Neutrophil (primary cell): ENCODE results near the gene FOXK1.

ENCODE experiments used
- H3K27ac ChIP-seq: fragments of 200-600 bp; sonication (generic); 2 replicates; pipeline ENCODE4 v1.5.1; 2016; ENCODE audit warnings: mild to moderate bottlenecking, moderate library complexity
- H3K27me3 ChIP-seq: fragments of 200-600 bp; sonication (generic); 2 replicates; pipeline ENCODE4 v1.6.0; 2016; ENCODE audit warnings: mild to moderate bottlenecking
- H3K36me3 ChIP-seq: fragments of 200-600 bp; sonication (generic); 2 replicates; pipeline ENCODE4 v1.5.1; 2017
- H3K4me1 ChIP-seq, 2 experiments: fragments of 200-600 bp in 1 of 2; sonication (generic) in 1 of 2; 1 replicate in 1 of 2; 2 replicates in 1 of 2; pipeline versions ENCODE4 v1.5.1 to v1.6.1; 2013 to 2016; ENCODE audit warnings: low read depth in 1 of 2, low read length in 1 of 2, mild to moderate bottlenecking in 1 of 2, moderate library complexity in 1 of 2; ENCODE audit not compliant: control insufficient read depth in 1 of 2, insufficient read depth in 1 of 2
- H3K4me3 ChIP-seq, 2 experiments: fragments of 200-600 bp in 1 of 2; sonication (generic) in 1 of 2; 1 replicate in 1 of 2; 2 replicates in 1 of 2; pipeline ENCODE4 v1.5.1; 2013 to 2016; ENCODE audit warnings: low read depth in 1 of 2, low read length in 1 of 2, mild to moderate bottlenecking in 1 of 2, moderate library complexity in 1 of 2
- H3K9me3 ChIP-seq: fragments of 200-600 bp; sonication (generic); 2 replicates; pipeline ENCODE4 v1.5.1; 2016
- TF ChIP-seq, protein P1 (sequence below): fragments of 200-600 bp; sonication (generic); IDR thresholded peaks from 2 replicates; pipeline ENCODE4 v1.5.1; 2016; ENCODE audit warnings: antibody characterized with exemption

The FOXK1 gene

DNA sequence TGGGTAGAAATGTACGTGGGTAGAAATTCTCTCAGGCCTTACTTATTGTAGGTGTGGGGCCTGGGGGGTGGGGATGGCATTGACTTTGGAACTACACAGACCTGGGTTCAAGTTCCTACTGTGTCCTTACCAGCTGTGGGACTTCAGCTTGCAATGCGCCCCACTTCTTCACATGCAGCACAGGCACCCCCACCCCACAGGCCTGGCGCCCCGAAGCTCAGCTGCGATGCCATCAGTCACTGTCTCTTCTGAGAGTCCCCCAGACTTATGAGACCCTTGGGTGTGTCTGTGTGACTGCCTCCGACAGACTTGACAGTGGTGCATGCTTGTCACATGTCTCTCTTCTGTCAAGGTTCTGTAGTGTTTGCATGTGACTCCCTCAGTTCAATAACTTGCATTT, 90.2 kb downstream of the FOXK1 start:
- Histone ChIP-seq H3K4me3 (no peak overlapping the region), H3K27ac (no peak overlapping the region), H3K9me3 (no peaks in the 10 kb centered on the region), H3K27me3 (no peaks in the 10 kb centered on the region), H3K36me3 (peaks cover 6% of the 10 kb centered on the region), H3K4me1 (peaks cover 23 to 26% of the 10 kb centered on the region in 2 experiments)
- TF ChIP-seq, protein P1, sequence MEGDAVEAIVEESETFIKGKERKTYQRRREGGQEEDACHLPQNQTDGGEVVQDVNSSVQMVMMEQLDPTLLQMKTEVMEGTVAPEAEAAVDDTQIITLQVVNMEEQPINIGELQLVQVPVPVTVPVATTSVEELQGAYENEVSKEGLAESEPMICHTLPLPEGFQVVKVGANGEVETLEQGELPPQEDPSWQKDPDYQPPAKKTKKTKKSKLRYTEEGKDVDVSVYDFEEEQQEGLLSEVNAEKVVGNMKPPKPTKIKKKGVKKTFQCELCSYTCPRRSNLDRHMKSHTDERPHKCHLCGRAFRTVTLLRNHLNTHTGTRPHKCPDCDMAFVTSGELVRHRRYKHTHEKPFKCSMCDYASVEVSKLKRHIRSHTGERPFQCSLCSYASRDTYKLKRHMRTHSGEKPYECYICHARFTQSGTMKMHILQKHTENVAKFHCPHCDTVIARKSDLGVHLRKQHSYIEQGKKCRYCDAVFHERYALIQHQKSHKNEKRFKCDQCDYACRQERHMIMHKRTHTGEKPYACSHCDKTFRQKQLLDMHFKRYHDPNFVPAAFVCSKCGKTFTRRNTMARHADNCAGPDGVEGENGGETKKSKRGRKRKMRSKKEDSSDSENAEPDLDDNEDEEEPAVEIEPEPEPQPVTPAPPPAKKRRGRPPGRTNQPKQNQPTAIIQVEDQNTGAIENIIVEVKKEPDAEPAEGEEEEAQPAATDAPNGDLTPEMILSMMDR, result no peak

DNA sequence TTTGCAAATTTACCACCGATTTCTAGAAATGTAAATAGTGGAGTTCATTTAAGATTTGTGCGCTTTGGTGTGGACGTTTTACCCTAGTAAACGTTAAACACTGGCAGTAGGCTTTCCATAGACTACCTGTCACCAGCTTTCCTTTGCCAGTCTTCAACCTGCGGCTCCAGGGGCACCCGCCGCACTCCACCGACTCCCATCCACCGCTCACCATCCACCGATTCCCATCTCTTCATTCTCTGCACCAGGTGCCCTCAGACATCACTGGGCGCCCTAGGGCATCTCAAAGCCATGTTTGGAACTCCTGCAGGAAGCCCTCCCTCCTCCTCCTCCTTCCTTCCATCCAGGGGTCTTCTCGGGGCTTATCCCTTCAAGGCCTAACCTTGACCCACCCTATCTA, 91.9 kb downstream of the FOXK1 start:
- H3K4me1 ChIP-seq, result peaks cover 23 to 26% of the 10 kb centered on the region in 2 experiments
- H3K4me3 ChIP-seq, result peak overlapping the region in 1 of 2 experiments; percentile 99
- H3K27me3 ChIP-seq, result no peaks in the 10 kb centered on the region
- H3K27ac ChIP-seq, result peak overlapping the region; percentile 96
- no peaks in the 10 kb centered on the region for H3K36me3 ChIP-seq
- TF ChIP-seq, protein P1, result no peak
- no peaks in the 10 kb centered on the region for H3K9me3 ChIP-seq

GRCh38 chr7:4774658-4775249, 92.7 kb downstream of the FOXK1 start:
- TF ChIP-seq, protein P1, result no peak

DNA sequence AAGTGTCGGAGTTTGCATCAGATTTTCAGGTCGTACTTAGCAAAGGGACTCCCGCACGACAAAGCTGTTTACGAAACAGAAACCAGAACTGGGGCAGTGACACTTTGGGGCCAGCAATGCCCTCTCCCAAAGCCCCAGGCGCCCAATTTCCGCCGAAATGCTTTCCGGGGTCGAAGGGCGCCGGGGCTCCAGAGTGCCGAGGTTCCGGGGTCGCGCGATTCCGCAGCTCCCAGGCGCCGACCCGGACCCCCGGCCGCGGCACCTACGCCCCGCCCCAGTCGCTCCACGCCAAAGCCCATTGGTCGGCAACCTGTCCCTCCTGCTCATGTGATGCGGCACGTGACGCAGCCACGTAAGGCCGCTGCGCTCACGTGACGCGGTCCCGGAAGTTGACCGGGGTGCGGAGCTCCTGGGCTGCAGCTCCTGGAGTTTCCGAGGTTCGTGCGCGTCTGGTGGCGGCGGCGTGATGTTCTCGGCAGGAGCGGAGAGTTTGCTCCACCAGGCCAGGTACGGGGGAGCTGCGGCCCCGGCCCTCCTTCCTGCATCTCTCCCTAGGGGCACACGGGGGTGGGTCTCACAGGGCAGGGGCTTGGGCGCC, 93.3 kb downstream of the FOXK1 start, which contains the start of gene AP5Z1:
TSS of gene AP5Z1 (plus strand) at position 374 of the 598 bp plus-strand sequence. CDS start at position 467, 93 bp downstream.
- peaks cover 7% of the 10 kb centered on the region for H3K36me3 ChIP-seq
- no peaks in the 10 kb centered on the region for H3K9me3 ChIP-seq
- H3K4me1 ChIP-seq, result peaks cover 23 to 26% of the 10 kb centered on the region in 2 experiments
- peak within 1 kb of the TSS; percentile 96 for H3K27ac ChIP-seq
- H3K27me3 ChIP-seq, result no peaks in the 10 kb centered on the region
- H3K4me3 ChIP-seq, result peak within 1 kb of the TSS; percentile 75 to 99
- TF ChIP-seq, protein P1, result no peak

More at GRCh38 chr7:4774658-4775249, 92.7 kb downstream of the FOXK1 start:
- H3K27me3 ChIP-seq, result no peaks in the 10 kb centered on the region
- H3K4me1 ChIP-seq, result peaks cover 23 to 26% of the 10 kb centered on the region in 2 experiments
- H3K4me3 ChIP-seq, result peak overlapping the region; percentile 75 to 99
- H3K9me3 ChIP-seq, result no peaks in the 10 kb centered on the region
- H3K27ac ChIP-seq, result peak overlapping the region; percentile 96
- H3K36me3 ChIP-seq, result peaks cover 1% of the 10 kb centered on the region

GRCh38 chr7:4775848-4776623, 93.9 kb downstream of the FOXK1 start:
- peak overlapping the region; percentile 75 to 99 for H3K4me3 ChIP-seq
- H3K27me3 ChIP-seq, result no peaks in the 10 kb centered on the region
- H3K36me3 ChIP-seq, result peaks cover 14% of the 10 kb centered on the region
- H3K4me1 ChIP-seq, result peaks cover 23 to 26% of the 10 kb centered on the region in 2 experiments
- peak overlapping the region; percentile 96 for H3K27ac ChIP-seq
- TF ChIP-seq, protein P1, result no peak
- no peaks in the 10 kb centered on the region for H3K9me3 ChIP-seq
